Measurements from ENCODE around the gene PTPRS.

GRCh38 chr19:5342573-5343201, 2.1 kb upstream of the PTPRS start:
- TF ChIP-seq RBBP5 (IDR thresholded peaks at IDR 0.05; ENCODE audit: borderline replicate concordance, insufficient read depth, low read length, poor library complexity, severe bottlenecking) (no peak), GATAD2A (IDR thresholded peaks at IDR 0.05) (no peak), ESRRA (IDR thresholded peaks at IDR 0.05; ENCODE audit: borderline replicate concordance, low read depth) (peak; percentile 95), MXI1 (IDR thresholded peaks at IDR 0.05; ENCODE audit: low read depth, low read length) (no peak), POLR2A (conservative IDR thresholded peaks at IDR 0.05) (no peak), SMAD2 (IDR thresholded peaks at IDR 0.05; ENCODE audit: low read depth, low read length) (no peak), JUND (IDR thresholded peaks at IDR 0.05; ENCODE audit: borderline replicate concordance, low read depth, low read length) (no peak), JUND (tag; IDR thresholded peaks at IDR 0.05; ENCODE audit: borderline replicate concordance, low read depth, low read length) (no peak), RAD51 (IDR thresholded peaks at IDR 0.05; ENCODE audit: borderline replicate concordance, low read depth) (no peak), ZBTB49 (CRISPR knock-in tag; IDR thresholded peaks at IDR 0.05; ENCODE audit: borderline replicate concordance) (no peak), EZH2 (IDR thresholded peaks at IDR 0.05; ENCODE audit: borderline replicate concordance, low read depth, low read length) (no peak), FIP1L1 (IDR thresholded peaks at IDR 0.05; ENCODE audit: low read depth, low read length, poor library complexity, severe bottlenecking) (no peak), SRSF3 (IDR thresholded peaks at IDR 0.05; ENCODE audit: insufficient read depth, low read length) (no peak), BCLAF1 (IDR thresholded peaks at IDR 0.05; ENCODE audit: borderline replicate concordance in 1 of 2, control insufficient read depth in 1 of 2, low read depth in 2 of 2, low read length in 1 of 2) (no peak)

All from K562 (cell line).